Kidney tubule cell (primary cell): ENCODE results near the gene COL18A1.
A peak's percentile ranks its signal among the peaks of the same experiment; 100 is the strongest.

Experiments
- DNase-seq: peaks from one replicate; pipeline ENCODE4 v3.0.0-alpha.2; 2018; ENCODE audit warnings: low spot score

The COL18A1 gene

GRCh38 chr21:45383111-45383614, 21.8 kb upstream of the COL18A1 start:
- no peak for DNase-seq

GRCh38 chr21:45383615-45384201, 21.3 kb upstream of the COL18A1 start:
- DNase-seq: no peak

GRCh38 chr21:45384656-45385548, 20.1 kb upstream of the COL18A1 start:
- no peak for DNase-seq

GRCh38 chr21:45385549-45386050, 19.4 kb upstream of the COL18A1 start:
- no peak for DNase-seq

- DNase-seq: peak; percentile 70
These were observed 18.6 kb upstream of the COL18A1 start for GRCh38 chr21:45386336-45386727.

- DNase-seq: peak; percentile 93
These were observed 18.1 kb upstream of the COL18A1 start for GRCh38 chr21:45386728-45387371.

GRCh38 chr21:45387506-45387905, 17.5 kb upstream of the COL18A1 start:
- DNase-seq: no peak

GRCh38 chr21:45388011-45388521, 16.9 kb upstream of the COL18A1 start:
- no peak for DNase-seq

- no peak for DNase-seq
These were observed 16.2 kb upstream of the COL18A1 start for GRCh38 chr21:45388611-45389296.

GRCh38 chr21:45390121-45390751, 14.7 kb upstream of the COL18A1 start:
- no peak for DNase-seq

- DNase-seq: no peak
These were observed 13.9 kb upstream of the COL18A1 start for GRCh38 chr21:45390831-45391742.

- no peak for DNase-seq
These were observed 13.0 kb upstream of the COL18A1 start for GRCh38 chr21:45391743-45392572.

- DNase-seq: no peak
These were observed 12.4 kb upstream of the COL18A1 start for GRCh38 chr21:45392573-45392971.

- DNase-seq: no peak
These were observed 11.9 kb upstream of the COL18A1 start for GRCh38 chr21:45393021-45393420.

GRCh38 chr21:45393833-45394638, 10.9 kb upstream of the COL18A1 start:
- DNase-seq: no peak

- DNase-seq: no peak
These were observed 8.4 kb upstream of the COL18A1 start for GRCh38 chr21:45396620-45396995.

GRCh38 chr21:45397381-45397780, 7.6 kb upstream of the COL18A1 start:
- no peak for DNase-seq

GRCh38 chr21:45401054-45401518, 3.9 kb upstream of the COL18A1 start:
- DNase-seq: no peak
